Keratinocyte (primary cell): ENCODE results near the gene NRN1L. TPM values are rescaled to one million over a fixed set of nuclear protein-coding genes. Genes with fewer than 3 reads are reported as not detected.

Experiments used
- DNase-seq: peaks from one replicate; pipeline ENCODE4 v3.0.0-alpha.2; 2011; ENCODE audit warnings: low read depth, missing footprints, low spot score
- FAIRE-seq: peaks from 2 replicates; lab custom pipeline; 2011; peaks lifted over from hg19 to GRCh38; lab: Jason Lieb, UNC
- H2AFZ ChIP-seq: 2 replicates; pipeline ENCODE4 v1.6.0; 2012; ENCODE audit warnings: low read length, control low read depth, inconsistent platforms; ENCODE audit not compliant: control insufficient read depth
- H3K27ac ChIP-seq: 2 replicates; pipeline ENCODE4 v1.5.1; 2011; ENCODE audit warnings: low read length; ENCODE audit not compliant: control insufficient read depth, insufficient read depth
- H3K27me3 ChIP-seq: 3 replicates; pipeline ENCODE4 v1.6.0; 2011; ENCODE audit warnings: low read length; ENCODE audit not compliant: control insufficient read depth, insufficient read depth; ENCODE audit errors: extremely low read depth
- H3K36me3 ChIP-seq, 2 experiments: 2 replicates in 1 of 2; 3 replicates in 1 of 2; pipeline ENCODE4 v1.5.1; 2011; ENCODE audit warnings: low read length in 2 of 2, mild to moderate bottlenecking in 1 of 2; ENCODE audit not compliant: control insufficient read depth in 2 of 2, insufficient read depth in 2 of 2; ENCODE audit errors: extremely low read depth in 1 of 2
- H3K4me1 ChIP-seq: 3 replicates; pipeline ENCODE4 v1.5.1; 2011; ENCODE audit warnings: low read length; ENCODE audit not compliant: control insufficient read depth, insufficient read depth; ENCODE audit errors: extremely low read depth
- H3K4me2 ChIP-seq: 3 replicates; pipeline ENCODE4 v1.6.0; 2011; ENCODE audit warnings: low read depth, low read length; ENCODE audit not compliant: control insufficient read depth, insufficient read depth; ENCODE audit errors: extremely low read depth
- H3K4me3 ChIP-seq, 3 experiments: fragments of 200-600 bp in 1 of 3; sonication (generic) in 1 of 3; 2 replicates in 2 of 3; 3 replicates in 1 of 3; pipeline ENCODE4 v1.5.1; 2011 to 2016; ENCODE audit warnings: low read length in 3 of 3, mild to moderate bottlenecking in 3 of 3, control low read depth in 2 of 3, inconsistent platforms in 1 of 3, low read depth in 1 of 3, mixed read lengths in 1 of 3, mixed run types in 1 of 3, moderate library complexity in 1 of 3; ENCODE audit not compliant: control insufficient read depth in 2 of 3, insufficient read depth in 2 of 3; ENCODE audit errors: extremely low read depth in 1 of 3
- H3K79me2 ChIP-seq: 2 replicates; pipeline ENCODE4 v1.6.0; 2012; ENCODE audit warnings: low read length; ENCODE audit not compliant: control insufficient read depth, insufficient read depth
- H3K9ac ChIP-seq: 3 replicates; pipeline ENCODE4 v1.6.0; 2011; ENCODE audit warnings: low read length; ENCODE audit not compliant: control insufficient read depth, insufficient read depth; ENCODE audit errors: extremely low read depth
- H3K9me1 ChIP-seq: 3 replicates; pipeline ENCODE4 v1.6.0; 2011; ENCODE audit warnings: low read length; ENCODE audit not compliant: control insufficient read depth, insufficient read depth; ENCODE audit errors: extremely low read depth
- H3K9me3 ChIP-seq: 2 replicates; pipeline ENCODE4 v1.5.1; 2012; ENCODE audit warnings: low read depth, low read length; ENCODE audit not compliant: control insufficient read depth
- H4K20me1 ChIP-seq: 3 replicates; pipeline ENCODE4 v1.6.0; 2011; ENCODE audit warnings: low read length; ENCODE audit not compliant: control insufficient read depth, insufficient read depth; ENCODE audit errors: extremely low read depth
- CTCF ChIP-seq, 3 experiments: IDR thresholded peaks in 1 of 3; conservative IDR thresholded peaks in 1 of 3; optimal IDR thresholded peaks in 1 of 3; 2 replicates in 2 of 3; 3 replicates in 1 of 3; pipeline versions ENCODE3 to v1.5.1; 2011; ENCODE audit warnings: low read length in 3 of 3, mild to moderate bottlenecking in 3 of 3, moderate library complexity in 2 of 3, control low read depth in 1 of 3, inconsistent platforms in 1 of 3; ENCODE audit not compliant: insufficient read depth in 2 of 3; ENCODE audit errors: extremely low read depth in 1 of 3
- EZH2 ChIP-seq: IDR thresholded peaks from one replicate; pipeline ENCODE4 v1.6.1; 2012; ENCODE audit warnings: inconsistent platforms, mild to moderate bottlenecking, low read length, moderate library complexity
- dilution Hi-C: fragments of 300-500 bp; cut with MboI; formaldehyde crosslinking; loops from one replicate; pipeline ENCODE4 v1.7.0; 2020; ENCODE audit warnings: low sequenced_read_pairs; ENCODE audit not compliant: extremely low pct_ligation_motif_present
- polyA plus RNA-seq, 5 experiments: library from polyadenylated mRNA; depleted of rRNA in 3 of 5; stranded (reverse) in 3 of 5; stranded (forward) in 1 of 5; unstranded in 1 of 5; fragments of >200 nt; gene quantifications; 1 replicate in 1 of 5; 2 replicates in 3 of 5; 3 replicates in 1 of 5; pipeline versions ENCODE4 v1.2.1 to v1.2.3, GENCODE V29; 2011 to 2012; ENCODE audit warnings: missing spikeins in 2 of 5, low read depth in 1 of 5, low replicate concordance in 1 of 5

Gene NRN1L
- polyA plus RNA-seq, 1 donor (not counting 4 experiments of a cell fraction or from before 2014, with no cell fraction given) = not detected

DNA sequence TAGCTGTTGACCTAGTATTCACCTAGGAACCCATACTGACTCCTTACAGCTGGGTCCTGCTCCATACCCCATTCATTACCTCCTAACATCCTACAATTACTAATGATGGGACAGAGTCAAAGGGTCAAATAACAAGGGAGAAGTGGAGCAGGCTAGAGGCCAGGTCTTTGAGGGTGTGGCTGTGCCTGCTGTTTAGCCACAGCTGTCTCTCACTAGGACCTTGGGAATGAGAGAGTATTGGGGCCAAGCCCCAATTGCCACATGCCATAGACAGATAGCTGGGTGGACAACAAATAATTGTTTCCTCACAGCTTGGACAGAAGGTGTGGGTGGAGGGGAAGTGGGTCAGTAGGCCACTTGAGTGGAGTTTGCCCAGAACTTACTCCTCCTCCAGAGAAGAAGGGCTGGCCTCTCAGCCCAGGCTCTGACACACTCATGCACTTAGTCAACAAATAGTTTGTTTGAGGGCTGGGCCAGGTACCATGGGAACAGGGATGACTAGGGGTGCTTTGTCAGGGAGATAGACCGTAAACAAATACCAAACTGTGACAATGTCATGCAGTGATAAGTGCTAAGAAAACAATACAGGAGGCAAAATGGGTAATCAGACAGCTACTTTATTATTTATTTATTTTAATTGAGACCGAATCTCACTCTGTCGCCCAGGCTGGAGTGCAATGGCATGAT, 27.0 kb upstream of the NRN1L start:
- H3K4me1 ChIP-seq = peaks cover 33% of the 10 kb centered on the region
- H3K9me1 ChIP-seq = peaks cover 7% of the 10 kb centered on the region

DNA sequence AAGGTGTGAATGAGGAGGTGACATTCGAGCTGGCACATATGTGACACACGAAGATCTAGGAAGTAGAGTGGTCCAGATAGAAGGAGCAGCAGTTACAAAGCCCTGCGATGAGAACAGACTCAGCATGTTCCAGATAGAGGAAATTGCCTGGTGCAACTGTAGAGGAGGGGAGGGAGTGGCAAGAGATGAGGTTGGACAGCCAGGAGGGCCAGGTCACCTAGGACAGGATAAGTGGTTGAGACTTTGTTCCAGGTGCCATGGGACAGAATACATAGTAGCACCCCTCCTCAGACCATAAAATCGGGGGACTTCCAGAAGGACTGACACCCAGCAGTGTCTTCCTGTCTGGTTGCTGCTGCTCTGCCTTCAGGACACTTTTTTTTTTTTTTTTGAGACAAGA, 26.2 kb upstream of the NRN1L start:
- Histone ChIP-seq H3K36me3 (peaks cover 5 to 41% of the 10 kb centered on the region in 2 experiments), H3K9ac (peak overlapping the region; percentile 75), H3K9me1 (peaks cover 10% of the 10 kb centered on the region), H3K27me3 (no peaks in the 10 kb centered on the region), H4K20me1 (peaks cover 46% of the 10 kb centered on the region), H3K4me2 (no peak overlapping the region), H2AFZ (no peak overlapping the region), H3K27ac (peak overlapping the region; percentile 97), H3K79me2 (peaks cover 94% of the 10 kb centered on the region), H3K4me3 (no peak overlapping the region), H3K4me1 (peaks cover 37% of the 10 kb centered on the region), H3K9me3 (no peaks in the 10 kb centered on the region)
- dilution Hi-C loops = no loop called here
- FAIRE-seq = no peak
- no peak for DNase-seq
- TF ChIP-seq CTCF (optimal IDR thresholded peaks at IDR 0.05 in 1 of 3, IDR thresholded peaks at IDR 0.05 in 1 of 3, conservative IDR thresholded peaks at IDR 0.05 in 1 of 3; ENCODE audit: extremely low read depth in 1 of 3, insufficient read depth in 2 of 3, low read length in 3 of 3) (no peak), EZH2 (no peak)

More for the DNA sequence above, 27.0 kb upstream of the NRN1L start:
- Histone ChIP-seq H2AFZ (no peak overlapping the region), H3K36me3 (peaks cover 5 to 38% of the 10 kb centered on the region in 2 experiments), H3K4me2 (peak overlapping the region; percentile 1), H3K9ac (peak overlapping the region; percentile 75), H3K4me3 (no peak overlapping the region), H4K20me1 (peaks cover 40% of the 10 kb centered on the region), H3K9me3 (no peaks in the 10 kb centered on the region), H3K27ac (peak overlapping the region; percentile 97), H3K79me2 (peaks cover 94% of the 10 kb centered on the region), H3K27me3 (no peaks in the 10 kb centered on the region)
- FAIRE-seq = peak; percentile 58
- dilution Hi-C loops = no loop called here
- TF ChIP-seq EZH2 = no peak
- no peak for TF ChIP-seq CTCF (optimal IDR thresholded peaks at IDR 0.05 in 1 of 3, IDR thresholded peaks at IDR 0.05 in 1 of 3, conservative IDR thresholded peaks at IDR 0.05 in 1 of 3; ENCODE audit: extremely low read depth in 1 of 3, insufficient read depth in 2 of 3, low read length in 3 of 3)
- no peak for DNase-seq
